HG03571 (cell line): ENCODE data around the gene MMS19.
A peak's percentile ranks its signal among the peaks of the same experiment; 100 is the strongest.
"Not testable (repeated sequence)": the region's sequence is repeated elsewhere in the genome, so short reads cannot be mapped to it uniquely, and the experiment has no call there.

Experiments used
- ATAC-seq: cut with Tn5 transposase; IDR thresholded peaks from one replicate; pipeline ENCODE4 v1.9.1; 2021; ENCODE audit not compliant: unreplicated experiment

The MMS19 gene

DNA sequence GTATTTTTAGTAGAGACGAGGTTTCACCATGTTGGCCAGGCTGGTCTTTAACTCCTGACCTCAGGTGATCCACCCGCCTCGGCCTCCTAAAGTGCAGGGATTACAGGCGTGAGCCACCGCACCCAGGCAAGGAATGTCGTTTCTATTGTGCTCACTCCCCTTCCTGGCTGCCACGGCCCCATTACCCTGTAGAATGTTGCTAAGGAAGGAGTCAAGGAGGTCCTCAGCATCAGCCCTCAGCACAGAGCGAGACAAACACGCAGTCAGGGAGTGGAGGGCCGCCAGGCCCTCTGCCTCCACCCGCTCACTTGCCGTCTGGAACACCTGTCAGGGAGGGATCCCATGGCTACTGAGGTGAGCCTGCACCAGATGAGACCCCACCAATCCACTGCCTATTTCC, 29.4 kb downstream of the MMS19 start:
- ATAC-seq, result not testable (repeated sequence)

- ATAC-seq, result no peak
Measured at GRCh38 chr10:97468162-97468561, 30.1 kb downstream of the MMS19 start.

DNA sequence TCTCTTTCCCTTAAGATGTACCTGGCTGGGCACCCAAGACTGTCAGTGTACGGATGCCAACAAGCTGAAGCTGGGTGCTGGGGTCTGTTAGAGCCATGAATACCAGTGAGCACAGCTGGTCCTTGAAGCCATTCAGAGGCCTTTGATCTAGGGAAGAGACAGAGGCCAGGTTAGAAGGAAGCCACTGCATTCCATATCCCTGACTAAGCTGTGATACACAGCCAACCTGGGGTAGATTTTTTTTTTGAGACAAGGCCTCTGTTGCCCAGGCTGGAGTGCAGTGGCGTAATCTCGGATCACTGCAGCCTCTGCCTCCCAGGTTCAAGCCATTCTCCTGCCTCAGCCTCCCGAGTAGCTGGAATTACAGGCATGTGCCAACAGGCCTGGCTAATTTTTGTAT, 31.5 kb downstream of the MMS19 start:
- ATAC-seq, result no peak

- no peak for ATAC-seq
Measured at GRCh38 chr10:97465982-97466381, 32.2 kb downstream of the MMS19 start.

GRCh38 chr10:97464226-97464625, 34.0 kb downstream of the MMS19 start:
- no peak for ATAC-seq

DNA sequence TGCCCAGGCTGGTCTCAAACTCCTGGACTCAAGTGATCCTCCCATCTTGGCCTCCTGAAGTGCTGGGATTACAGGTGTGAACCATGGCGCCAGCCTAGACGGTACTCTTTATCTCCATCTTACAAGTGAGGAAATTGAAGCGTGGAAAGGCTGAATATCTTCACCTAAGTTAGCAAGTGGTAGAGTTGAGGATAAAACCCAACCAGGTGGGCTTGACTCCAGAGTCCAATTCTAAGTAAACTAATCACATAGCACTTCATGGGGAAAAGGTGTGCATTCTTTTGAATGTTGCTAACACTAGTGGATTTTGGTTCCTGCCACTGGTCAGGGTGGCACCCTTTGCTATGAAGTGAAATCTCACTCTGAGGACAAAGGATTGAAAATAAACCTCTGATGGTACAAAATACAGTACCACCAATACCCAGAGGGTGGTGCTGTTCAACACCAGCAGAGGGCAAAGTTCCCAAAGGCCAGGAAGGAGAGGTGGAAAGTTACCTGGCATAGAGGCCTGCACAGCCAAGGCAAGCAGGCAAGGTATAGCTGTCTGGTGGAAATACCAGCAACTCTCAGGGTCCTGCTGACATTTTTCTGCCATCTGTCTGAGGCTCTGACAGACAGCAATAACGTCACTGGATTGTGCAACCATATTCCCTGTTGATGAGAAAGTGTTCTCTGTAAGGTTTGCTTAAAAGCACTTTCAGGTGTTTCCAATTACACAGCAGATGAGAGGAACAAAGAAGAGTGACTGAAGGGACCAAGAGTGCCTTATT, 34.7 kb downstream of the MMS19 start:
- no peak for ATAC-seq

GRCh38 chr10:97462309-97462708, 35.9 kb downstream of the MMS19 start:
- no peak for ATAC-seq

DNA sequence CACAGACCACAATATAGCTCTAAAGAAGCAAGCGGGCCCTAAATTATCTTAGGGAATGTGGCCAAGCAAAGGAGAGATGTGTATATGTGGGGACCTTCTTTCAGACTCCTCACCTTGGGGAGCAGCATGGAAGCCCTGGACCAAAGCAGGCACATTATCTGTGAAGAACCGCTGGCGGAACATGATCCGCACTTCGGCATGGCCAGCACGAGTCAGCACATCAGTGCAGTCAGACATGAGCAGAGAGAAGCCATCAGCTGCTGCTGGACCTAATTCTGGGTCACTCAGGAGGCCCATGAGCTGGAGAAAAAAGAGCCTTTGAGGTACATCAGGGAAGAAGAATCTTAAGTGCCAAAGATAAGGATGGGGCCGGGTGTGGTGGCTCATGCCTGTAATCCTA, 38.3 kb downstream of the MMS19 start:
- no peak for ATAC-seq

- no peak for ATAC-seq
Measured at GRCh38 chr10:97459111-97459510, 39.1 kb downstream of the MMS19 start.

- no peak for ATAC-seq
Measured at GRCh38 chr10:97456686-97457065, 41.5 kb downstream of the MMS19 start.

GRCh38 chr10:97456034-97456685, 42.1 kb downstream of the MMS19 start:
- no peak for ATAC-seq

- no peak for ATAC-seq
Measured at GRCh38 chr10:97454330-97455036, 43.7 kb downstream of the MMS19 start.

DNA sequence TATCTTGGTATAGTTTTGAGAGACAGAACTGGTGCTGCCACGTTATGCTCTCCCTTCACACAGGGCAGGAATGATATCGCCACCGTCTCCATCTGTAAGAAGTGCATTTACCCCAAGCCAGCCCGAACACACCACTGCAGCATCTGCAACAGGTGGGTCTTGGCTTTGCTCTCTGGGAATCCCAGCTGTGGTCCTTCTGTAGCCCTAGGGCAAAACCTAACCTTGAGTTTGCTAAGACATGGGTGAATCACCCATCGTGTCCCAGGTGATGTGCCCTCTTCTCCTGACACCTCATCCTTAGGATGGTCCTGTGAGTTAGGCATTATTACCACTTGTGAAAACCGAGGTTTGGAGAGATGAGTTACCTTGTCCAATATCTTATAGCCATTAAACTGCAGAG, 45.9 kb downstream of the MMS19 start:
- no peak for ATAC-seq

- no peak for ATAC-seq
Measured at GRCh38 chr10:97451605-97452004, 46.6 kb downstream of the MMS19 start.

- ATAC-seq, result no peak
Measured at GRCh38 chr10:97450828-97451227, 47.4 kb downstream of the MMS19 start.

DNA sequence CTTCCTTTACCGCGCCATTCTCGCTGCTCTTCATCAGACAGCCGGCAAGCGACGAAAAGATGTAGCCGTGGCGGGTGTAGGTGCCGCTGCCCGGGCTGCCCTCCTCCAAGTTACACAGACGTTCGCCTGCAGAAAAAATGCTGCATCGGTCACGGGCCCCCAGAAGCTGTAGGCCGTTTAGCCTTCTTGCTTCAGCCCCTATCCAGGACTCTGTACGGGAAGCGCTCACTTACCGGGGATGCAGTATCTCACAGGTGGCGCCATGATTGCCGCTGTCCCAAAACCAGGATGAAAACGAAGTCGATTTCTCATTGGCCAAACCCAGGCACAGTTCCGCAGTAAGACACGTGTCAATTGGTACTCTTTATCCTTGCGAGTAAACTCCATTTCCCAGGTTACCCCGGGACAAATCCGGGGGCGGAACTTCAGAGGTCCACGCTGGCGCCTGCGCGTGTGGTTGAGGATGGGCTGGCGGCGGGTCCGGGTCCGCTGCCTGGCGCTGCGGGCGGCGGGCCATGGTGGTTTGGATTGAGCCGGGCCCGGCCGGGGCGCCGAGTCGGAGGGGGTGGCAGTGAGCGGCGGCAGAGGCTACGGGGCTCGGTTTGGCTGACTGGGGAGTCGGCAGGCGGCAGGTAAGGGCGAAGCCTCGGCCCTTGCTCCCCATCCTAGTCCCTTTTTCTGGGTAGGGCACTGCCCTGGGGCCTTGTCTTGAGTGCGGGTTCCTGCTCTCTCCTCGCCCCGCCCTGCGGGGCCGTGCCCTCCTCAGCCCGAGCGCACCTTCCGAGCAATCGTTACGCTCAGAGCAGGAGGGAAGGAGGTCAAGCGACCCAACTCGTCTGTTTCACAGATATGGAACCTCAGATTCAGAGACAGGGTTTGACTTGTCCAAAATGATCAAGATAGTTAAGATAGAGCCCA, 52.2 kb downstream of the MMS19 start, which contains the start of the genes EXOSC1 and ZDHHC16:
Gene EXOSC1, minus strand, starts transcription at position 285 of the 918 bp plus-strand sequence. Its CDS starts 21 bp downstream, at position 264.
Gene ZDHHC16, plus strand, starts transcription at position 454 of the 918 bp plus-strand sequence. CDS start 5,501 bp downstream, outside the sequence.
- peak; percentile 96 for ATAC-seq

DNA sequence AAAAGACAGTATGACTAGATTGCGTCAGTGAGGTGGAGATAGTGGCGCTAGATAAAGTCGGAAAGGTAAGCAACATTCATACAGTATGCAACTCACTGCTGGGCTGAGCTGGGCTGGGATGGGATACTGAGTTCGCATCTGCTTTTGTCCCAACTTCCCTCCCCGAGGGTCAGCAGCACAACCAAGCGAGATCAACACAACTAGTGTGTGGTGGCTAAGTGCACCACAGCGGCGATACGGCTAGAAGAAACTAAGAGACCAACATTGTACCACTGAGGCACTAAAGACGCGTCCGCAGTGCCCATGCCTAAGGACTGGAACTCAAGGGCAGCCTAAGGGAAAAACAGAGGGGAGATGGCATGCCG, 52.9 kb downstream of the MMS19 start:
- no peak for ATAC-seq

GRCh38 chr10:97444212-97444611, 54.0 kb downstream of the MMS19 start:
- ATAC-seq, result no peak

- ATAC-seq, result no peak
Measured at GRCh38 chr10:97442277-97442676, 55.9 kb downstream of the MMS19 start.

DNA sequence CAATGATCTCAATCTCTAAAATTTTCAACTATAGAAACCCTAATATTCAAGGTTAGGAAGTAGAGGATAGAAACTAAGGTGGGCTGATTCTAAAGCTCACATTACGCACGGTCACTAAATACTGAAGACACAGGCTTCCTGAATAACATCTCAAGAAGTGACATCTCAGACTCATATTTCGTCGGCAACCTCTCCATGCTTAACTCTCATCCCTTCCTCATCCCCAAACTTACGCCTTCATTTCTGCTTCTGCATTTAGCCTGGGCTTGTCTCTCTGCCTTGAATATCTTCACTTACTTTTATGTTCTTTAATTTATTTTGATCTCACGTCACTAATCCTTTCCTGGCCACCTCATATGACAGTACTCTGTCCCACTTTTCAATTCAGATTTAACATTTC, 63.0 kb downstream of the MMS19 start:
- no peak for ATAC-seq

DNA sequence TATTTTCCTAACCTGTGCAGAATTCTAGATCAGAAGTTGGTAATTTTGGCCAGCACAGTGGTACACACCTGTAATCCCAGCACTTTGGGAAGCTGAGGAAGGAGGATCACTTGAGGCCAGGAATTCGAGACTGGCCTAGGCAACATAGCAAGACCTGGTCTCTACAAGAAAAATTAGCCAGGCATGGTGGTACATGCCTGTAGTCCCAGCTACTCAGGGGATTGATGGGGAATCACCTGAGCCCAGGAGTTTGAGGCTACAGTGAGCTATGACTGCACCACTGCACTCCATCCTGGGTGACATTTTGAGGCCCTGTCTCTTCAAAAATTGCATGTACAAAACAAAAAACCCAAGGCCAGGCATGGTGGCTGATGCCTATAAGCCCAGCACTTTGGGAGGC, 63.7 kb downstream of the MMS19 start:
- no peak for ATAC-seq
